GM12878 (cell line): ENCODE results near the gene DTX3.

Source experiments
- ASH2L ChIP-seq: fragments of 300-600, 200-600 bp; sonication (generic); IDR thresholded peaks from 2 replicates; pipeline ENCODE4 v1.6.1; 2017; ENCODE audit warnings: low read depth, mild to moderate bottlenecking, borderline replicate concordance
- RFX5 ChIP-seq: IDR thresholded peaks from 2 replicates; pipeline ENCODE4 v1.6.1; 2011; ENCODE audit warnings: low read depth, low read length, improper control_type of control experiment

- TF ChIP-seq ASH2L (no peak), RFX5 (no peak)
These were observed 25.4 kb downstream of the DTX3 start for GRCh38 chr12:57629897-57630471.
